ENCODE measurements around the gene CFL1.

DNA sequence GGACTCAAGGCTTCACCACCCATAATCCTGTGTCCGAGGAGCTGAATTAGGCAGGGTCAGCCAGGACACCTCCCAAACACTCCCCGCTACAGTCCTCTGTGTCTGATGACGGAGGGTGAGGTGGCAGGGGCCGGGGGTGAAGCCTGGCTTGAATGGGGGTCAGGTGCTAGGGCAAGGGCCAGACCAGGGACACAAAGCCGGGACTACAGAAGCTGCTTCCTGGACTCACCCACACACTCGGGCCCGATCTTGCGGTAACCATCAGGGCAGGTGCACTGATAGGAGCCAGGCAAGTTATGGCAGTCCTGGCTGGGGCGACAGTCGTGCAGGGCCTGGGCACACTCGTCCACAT lies 12.3 kb upstream of the CFL1 start:
- no peak for TF ChIP-seq POLR2A (IDR thresholded peaks at IDR 0.05)
- TF ChIP-seq, protein P1, sequence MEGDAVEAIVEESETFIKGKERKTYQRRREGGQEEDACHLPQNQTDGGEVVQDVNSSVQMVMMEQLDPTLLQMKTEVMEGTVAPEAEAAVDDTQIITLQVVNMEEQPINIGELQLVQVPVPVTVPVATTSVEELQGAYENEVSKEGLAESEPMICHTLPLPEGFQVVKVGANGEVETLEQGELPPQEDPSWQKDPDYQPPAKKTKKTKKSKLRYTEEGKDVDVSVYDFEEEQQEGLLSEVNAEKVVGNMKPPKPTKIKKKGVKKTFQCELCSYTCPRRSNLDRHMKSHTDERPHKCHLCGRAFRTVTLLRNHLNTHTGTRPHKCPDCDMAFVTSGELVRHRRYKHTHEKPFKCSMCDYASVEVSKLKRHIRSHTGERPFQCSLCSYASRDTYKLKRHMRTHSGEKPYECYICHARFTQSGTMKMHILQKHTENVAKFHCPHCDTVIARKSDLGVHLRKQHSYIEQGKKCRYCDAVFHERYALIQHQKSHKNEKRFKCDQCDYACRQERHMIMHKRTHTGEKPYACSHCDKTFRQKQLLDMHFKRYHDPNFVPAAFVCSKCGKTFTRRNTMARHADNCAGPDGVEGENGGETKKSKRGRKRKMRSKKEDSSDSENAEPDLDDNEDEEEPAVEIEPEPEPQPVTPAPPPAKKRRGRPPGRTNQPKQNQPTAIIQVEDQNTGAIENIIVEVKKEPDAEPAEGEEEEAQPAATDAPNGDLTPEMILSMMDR (IDR thresholded peaks at IDR 0.05) = no peak
